Tibial nerve (tissue), 3 donors: Measurements from ENCODE around the gene RUFY4.

ENCODE experiments used
- CTCF ChIP-seq, 5 experiments: fragments of 200-600 bp in 3 of 5; fragments of 450-650 bp in 2 of 5; sonication (generic) in 3 of 5; IDR thresholded peaks; one replicate each; pipeline ENCODE4 v1.5.1; 2016 to 2019; ENCODE audit warnings: antibody characterized with exemption in 5 of 5, mild to moderate bottlenecking in 3 of 5, moderate library complexity in 2 of 5
- POLR2A ChIP-seq, 2 donors: fragments of 450-650 bp; IDR thresholded peaks; one replicate each; pipeline ENCODE4 v1.6.1; 2017; ENCODE audit warnings: antibody characterized with exemption in 2 of 2, mild to moderate bottlenecking in 2 of 2, moderate library complexity in 2 of 2

- TF ChIP-seq POLR2A (IDR thresholded peaks at IDR 0.05) (no peak), CTCF (IDR thresholded peaks at IDR 0.05) (no peak)
These were observed 29.9 kb upstream of the RUFY4 start for GRCh38 chr2:218039171-218039570.
